Adipocyte (in vitro differentiated cells): Measurements from ENCODE around the gene CDHR5.

ENCODE experiments used
- DNase-seq: peaks from one replicate; pipeline ENCODE4 v3.0.0-alpha.2; 2015; ENCODE audit warnings: low read depth
- H3K27me3 ChIP-seq: replicated peaks from 2 replicates; pipeline ENCODE4 v1.7.0; 2013; ENCODE audit warnings: mild to moderate bottlenecking, low read length, moderate library complexity; ENCODE audit not compliant: control insufficient read depth, insufficient read depth
- H3K36me3 ChIP-seq: 2 replicates; pipeline ENCODE4 v1.7.0; 2013; ENCODE audit warnings: low read length, mild to moderate bottlenecking, moderate library complexity; ENCODE audit not compliant: control insufficient read depth, insufficient read depth, severe bottlenecking
- H3K4me1 ChIP-seq: 2 replicates; pipeline ENCODE4 v1.7.0; 2013; ENCODE audit warnings: mild to moderate bottlenecking, low read length, moderate library complexity; ENCODE audit not compliant: control insufficient read depth, insufficient read depth
- H3K4me3 ChIP-seq: 2 replicates; pipeline ENCODE4 v1.7.0; 2013; ENCODE audit warnings: mild to moderate bottlenecking, low read length, moderate library complexity
- H3K9ac ChIP-seq: 2 replicates; pipeline ENCODE4 v1.7.0; 2013; ENCODE audit warnings: mild to moderate bottlenecking, low read length, moderate library complexity
- H3K9me3 ChIP-seq: 2 replicates; pipeline ENCODE4 v1.7.0; 2013; ENCODE audit warnings: mild to moderate bottlenecking, low read length, moderate library complexity; ENCODE audit not compliant: control insufficient read depth

The CDHR5 gene

DNA sequence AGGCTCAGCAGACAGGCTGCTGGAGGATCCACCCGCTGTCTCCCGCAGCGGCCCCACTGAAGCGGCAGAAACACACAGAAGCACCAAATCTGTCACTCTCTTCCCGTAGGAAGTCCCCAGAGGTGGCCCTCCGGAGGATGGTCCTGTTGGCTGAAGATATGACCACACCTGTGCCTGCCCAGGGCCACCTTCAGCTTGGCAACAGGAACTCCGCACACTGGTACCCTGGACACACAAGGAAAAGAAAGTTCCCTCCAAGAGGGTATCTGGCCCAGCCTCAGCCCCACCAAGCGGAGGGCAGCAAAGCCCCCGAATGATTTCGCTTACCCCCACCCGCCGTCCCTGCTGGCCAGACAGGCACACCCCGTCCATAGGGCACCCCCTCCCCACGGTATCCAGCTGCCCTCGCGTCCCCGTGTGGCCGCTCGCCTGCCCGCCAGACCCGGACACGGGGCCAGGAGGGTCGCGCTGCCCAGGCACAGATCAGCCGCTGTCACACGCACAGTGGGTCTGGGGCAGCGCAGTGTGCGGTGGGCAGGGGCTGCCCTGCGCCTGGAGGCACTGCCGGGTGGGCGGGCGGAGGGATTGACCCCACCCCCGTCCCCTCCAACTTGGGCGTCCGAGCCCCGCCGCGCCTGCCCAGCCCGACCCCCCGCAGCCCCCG, 57.0 kb downstream of the CDHR5 start:
- peak; percentile 13 for DNase-seq
- Histone ChIP-seq H3K27me3 (no peaks in the 10 kb centered on the region), H3K9me3 (no peaks in the 10 kb centered on the region), H3K4me1 (peaks cover 7% of the 10 kb centered on the region), H3K36me3 (no peaks in the 10 kb centered on the region), H3K9ac (peak overlapping the region; percentile 80), H3K4me3 (peak overlapping the region; percentile 80)

- peak overlapping the region; percentile 80 for H3K9ac ChIP-seq
- no peaks in the 10 kb centered on the region for H3K27me3 ChIP-seq
- no peak for DNase-seq
- H3K4me3 ChIP-seq = peak overlapping the region; percentile 80
- no peaks in the 10 kb centered on the region for H3K9me3 ChIP-seq
- no peaks in the 10 kb centered on the region for H3K36me3 ChIP-seq
- peaks cover 7% of the 10 kb centered on the region for H3K4me1 ChIP-seq
These were observed 57.6 kb downstream of the CDHR5 start for GRCh38 chr11:567011-567628.
